ENCODE results near the gene GALNT2.

Gene GALNT2

GRCh38 chr1:230191855-230192254 is 124.8 kb downstream of the GALNT2 start:
- H3K4me1 ChIP-seq (ENCODE audit: control insufficient read depth in 2 of 2, insufficient read depth in 2 of 2, low read length in 2 of 2), result peaks cover 0 to 7% of the 10 kb centered on the region in 2 donors
- no peak overlapping the region for H3K4me3 ChIP-seq (ENCODE audit: low read length in 2 of 2)
- peak overlapping the region; percentile 27 to 72 for H3K27ac ChIP-seq (ENCODE audit: low read depth in 2 of 2, low read length in 2 of 2)

GRCh38 chr1:230194525-230194924 is 127.5 kb downstream of the GALNT2 start:
- H3K27ac ChIP-seq (ENCODE audit: low read depth in 2 of 2, low read length in 2 of 2), result no peak overlapping the region
- no peaks in the 10 kb centered on the region for H3K36me3 ChIP-seq (ENCODE audit: control insufficient read depth in 2 of 2, insufficient read depth in 2 of 2, low read length in 2 of 2)
- no peaks in the 10 kb centered on the region for H3K27me3 ChIP-seq (ENCODE audit: control insufficient read depth in 2 of 2, insufficient read depth in 2 of 2, low read length in 2 of 2)
- no peak overlapping the region for H3K9ac ChIP-seq (ENCODE audit: low read depth in 1 of 2, low read length in 2 of 2)
- no peaks in the 10 kb centered on the region for H3K4me1 ChIP-seq (ENCODE audit: control insufficient read depth in 2 of 2, insufficient read depth in 2 of 2, low read length in 2 of 2)
- H3K9me3 ChIP-seq (ENCODE audit: control insufficient read depth in 2 of 2, low read length in 2 of 2), result no peaks in the 10 kb centered on the region
- no peak overlapping the region for H3K4me3 ChIP-seq (ENCODE audit: low read length in 2 of 2)

More at GRCh38 chr1:230191855-230192254, 124.8 kb downstream of the GALNT2 start:
- H3K36me3 ChIP-seq (ENCODE audit: control insufficient read depth in 2 of 2, insufficient read depth in 2 of 2, low read length in 2 of 2), result no peaks in the 10 kb centered on the region
- no peaks in the 10 kb centered on the region for H3K9me3 ChIP-seq (ENCODE audit: control insufficient read depth in 2 of 2, low read length in 2 of 2)
- no peaks in the 10 kb centered on the region for H3K27me3 ChIP-seq (ENCODE audit: control insufficient read depth in 2 of 2, insufficient read depth in 2 of 2, low read length in 2 of 2)
- no peak overlapping the region for H3K9ac ChIP-seq (ENCODE audit: low read depth in 1 of 2, low read length in 2 of 2)

- no peaks in the 10 kb centered on the region for H3K27me3 ChIP-seq (ENCODE audit: control insufficient read depth in 2 of 2, insufficient read depth in 2 of 2, low read length in 2 of 2)
- no peaks in the 10 kb centered on the region for H3K36me3 ChIP-seq (ENCODE audit: control insufficient read depth in 2 of 2, insufficient read depth in 2 of 2, low read length in 2 of 2)
- no peak overlapping the region for H3K27ac ChIP-seq (ENCODE audit: low read depth in 2 of 2, low read length in 2 of 2)
- no peak overlapping the region for H3K9ac ChIP-seq (ENCODE audit: low read depth in 1 of 2, low read length in 2 of 2)
- H3K4me3 ChIP-seq (ENCODE audit: low read length in 2 of 2), result no peak overlapping the region
- H3K4me1 ChIP-seq (ENCODE audit: control insufficient read depth in 2 of 2, insufficient read depth in 2 of 2, low read length in 2 of 2), result no peaks in the 10 kb centered on the region
- H3K9me3 ChIP-seq (ENCODE audit: control insufficient read depth in 2 of 2, low read length in 2 of 2), result no peaks in the 10 kb centered on the region
Observed at GRCh38 chr1:230195199-230195598, 128.2 kb downstream of the GALNT2 start.

- Histone ChIP-seq H3K27me3 (ENCODE audit: control insufficient read depth in 2 of 2, insufficient read depth in 2 of 2, low read length in 2 of 2) (no peaks in the 10 kb centered on the region), H3K4me3 (ENCODE audit: low read length in 2 of 2) (no peak overlapping the region), H3K36me3 (ENCODE audit: control insufficient read depth in 2 of 2, insufficient read depth in 2 of 2, low read length in 2 of 2) (no peaks in the 10 kb centered on the region), H3K27ac (ENCODE audit: low read depth in 2 of 2, low read length in 2 of 2) (no peak overlapping the region), H3K9ac (ENCODE audit: low read depth in 1 of 2, low read length in 2 of 2) (no peak overlapping the region), H3K9me3 (ENCODE audit: control insufficient read depth in 2 of 2, low read length in 2 of 2) (no peaks in the 10 kb centered on the region), H3K4me1 (ENCODE audit: control insufficient read depth in 2 of 2, insufficient read depth in 2 of 2, low read length in 2 of 2) (no peaks in the 10 kb centered on the region)
Observed at GRCh38 chr1:230196077-230196476, 129.0 kb downstream of the GALNT2 start.

- Histone ChIP-seq H3K4me3 (ENCODE audit: low read length in 2 of 2) (no peak overlapping the region), H3K36me3 (ENCODE audit: control insufficient read depth in 2 of 2, insufficient read depth in 2 of 2, low read length in 2 of 2) (no peaks in the 10 kb centered on the region), H3K4me1 (ENCODE audit: control insufficient read depth in 2 of 2, insufficient read depth in 2 of 2, low read length in 2 of 2) (no peaks in the 10 kb centered on the region), H3K9ac (ENCODE audit: low read depth in 1 of 2, low read length in 2 of 2) (no peak overlapping the region), H3K9me3 (ENCODE audit: control insufficient read depth in 2 of 2, low read length in 2 of 2) (no peaks in the 10 kb centered on the region), H3K27ac (ENCODE audit: low read depth in 2 of 2, low read length in 2 of 2) (peak overlapping the region in 1 of 2 donors; percentile 54), H3K27me3 (ENCODE audit: control insufficient read depth in 2 of 2, insufficient read depth in 2 of 2, low read length in 2 of 2) (no peaks in the 10 kb centered on the region)
Observed at GRCh38 chr1:230197644-230198567, 130.9 kb downstream of the GALNT2 start.

GRCh38 chr1:230199034-230199433 is 132.0 kb downstream of the GALNT2 start:
- H3K4me3 ChIP-seq (ENCODE audit: low read length in 2 of 2), result no peak overlapping the region
- no peak overlapping the region for H3K9ac ChIP-seq (ENCODE audit: low read depth in 1 of 2, low read length in 2 of 2)
- no peaks in the 10 kb centered on the region for H3K27me3 ChIP-seq (ENCODE audit: control insufficient read depth in 2 of 2, insufficient read depth in 2 of 2, low read length in 2 of 2)
- no peaks in the 10 kb centered on the region for H3K4me1 ChIP-seq (ENCODE audit: control insufficient read depth in 2 of 2, insufficient read depth in 2 of 2, low read length in 2 of 2)
- peaks cover 0 to 4% of the 10 kb centered on the region in 2 donors for H3K36me3 ChIP-seq (ENCODE audit: control insufficient read depth in 2 of 2, insufficient read depth in 2 of 2, low read length in 2 of 2)
- no peak overlapping the region for H3K27ac ChIP-seq (ENCODE audit: low read depth in 2 of 2, low read length in 2 of 2)
- H3K9me3 ChIP-seq (ENCODE audit: control insufficient read depth in 2 of 2, low read length in 2 of 2), result no peaks in the 10 kb centered on the region

- peaks cover 0 to 3% of the 10 kb centered on the region in 2 donors for H3K4me1 ChIP-seq (ENCODE audit: control insufficient read depth in 2 of 2, insufficient read depth in 2 of 2, low read length in 2 of 2)
- no peak overlapping the region for H3K9ac ChIP-seq (ENCODE audit: low read depth in 1 of 2, low read length in 2 of 2)
- H3K9me3 ChIP-seq (ENCODE audit: control insufficient read depth in 2 of 2, low read length in 2 of 2), result no peaks in the 10 kb centered on the region
- no peak overlapping the region for H3K4me3 ChIP-seq (ENCODE audit: low read length in 2 of 2)
- H3K27ac ChIP-seq (ENCODE audit: low read depth in 2 of 2, low read length in 2 of 2), result no peak overlapping the region
- H3K27me3 ChIP-seq (ENCODE audit: control insufficient read depth in 2 of 2, insufficient read depth in 2 of 2, low read length in 2 of 2), result no peaks in the 10 kb centered on the region
- H3K36me3 ChIP-seq (ENCODE audit: control insufficient read depth in 2 of 2, insufficient read depth in 2 of 2, low read length in 2 of 2), result peaks cover 0 to 4% of the 10 kb centered on the region in 2 donors
Observed at GRCh38 chr1:230199554-230199953, 132.5 kb downstream of the GALNT2 start.

- no peak overlapping the region for H3K9ac ChIP-seq (ENCODE audit: low read depth in 1 of 2, low read length in 2 of 2)
- peaks cover 0 to 4% of the 10 kb centered on the region in 2 donors for H3K36me3 ChIP-seq (ENCODE audit: control insufficient read depth in 2 of 2, insufficient read depth in 2 of 2, low read length in 2 of 2)
- no peaks in the 10 kb centered on the region for H3K9me3 ChIP-seq (ENCODE audit: control insufficient read depth in 2 of 2, low read length in 2 of 2)
- peaks cover 4 to 6% of the 10 kb centered on the region in 2 donors for H3K4me1 ChIP-seq (ENCODE audit: control insufficient read depth in 2 of 2, insufficient read depth in 2 of 2, low read length in 2 of 2)
- no peaks in the 10 kb centered on the region for H3K27me3 ChIP-seq (ENCODE audit: control insufficient read depth in 2 of 2, insufficient read depth in 2 of 2, low read length in 2 of 2)
- H3K27ac ChIP-seq (ENCODE audit: low read depth in 2 of 2, low read length in 2 of 2), result no peak overlapping the region
- H3K4me3 ChIP-seq (ENCODE audit: low read length in 2 of 2), result no peak overlapping the region
Observed at GRCh38 chr1:230200276-230200675, 133.2 kb downstream of the GALNT2 start.

GRCh38 chr1:230201445-230201844 is 134.4 kb downstream of the GALNT2 start:
- no peaks in the 10 kb centered on the region for H3K27me3 ChIP-seq (ENCODE audit: control insufficient read depth in 2 of 2, insufficient read depth in 2 of 2, low read length in 2 of 2)

GRCh38 chr1:230204842-230205241 is 137.8 kb downstream of the GALNT2 start:
- Histone ChIP-seq H3K27me3 (ENCODE audit: control insufficient read depth in 2 of 2, insufficient read depth in 2 of 2, low read length in 2 of 2) (no peaks in the 10 kb centered on the region), H3K9ac (ENCODE audit: low read depth in 1 of 2, low read length in 2 of 2) (no peak overlapping the region), H3K4me3 (ENCODE audit: low read length in 2 of 2) (no peak overlapping the region), H3K27ac (ENCODE audit: low read depth in 2 of 2, low read length in 2 of 2) (peak overlapping the region; percentile 73 to 74), H3K4me1 (ENCODE audit: control insufficient read depth in 2 of 2, insufficient read depth in 2 of 2, low read length in 2 of 2) (peaks cover 12 to 26% of the 10 kb centered on the region in 2 donors), H3K9me3 (ENCODE audit: control insufficient read depth in 2 of 2, low read length in 2 of 2) (no peaks in the 10 kb centered on the region), H3K36me3 (ENCODE audit: control insufficient read depth in 2 of 2, insufficient read depth in 2 of 2, low read length in 2 of 2) (peaks cover 0 to 4% of the 10 kb centered on the region in 2 donors)

More at GRCh38 chr1:230201445-230201844, 134.4 kb downstream of the GALNT2 start:
- Histone ChIP-seq H3K4me3 (ENCODE audit: low read length in 2 of 2) (no peak overlapping the region), H3K36me3 (ENCODE audit: control insufficient read depth in 2 of 2, insufficient read depth in 2 of 2, low read length in 2 of 2) (peaks cover 0 to 4% of the 10 kb centered on the region in 2 donors), H3K27ac (ENCODE audit: low read depth in 2 of 2, low read length in 2 of 2) (no peak overlapping the region), H3K9ac (ENCODE audit: low read depth in 1 of 2, low read length in 2 of 2) (no peak overlapping the region), H3K9me3 (ENCODE audit: control insufficient read depth in 2 of 2, low read length in 2 of 2) (no peaks in the 10 kb centered on the region), H3K4me1 (ENCODE audit: control insufficient read depth in 2 of 2, insufficient read depth in 2 of 2, low read length in 2 of 2) (peaks cover 12 to 18% of the 10 kb centered on the region in 2 donors)
